NCI-H345 treated with DMSO at 0.1 percent for 48 hours (cell line): ENCODE measurements around the gene ANKLE1.
A peak's percentile ranks its signal among the peaks of the same experiment; 100 is the strongest.
"Not testable (repeated sequence)": the region's sequence is repeated elsewhere in the genome, so short reads cannot be mapped to it uniquely, and the experiment has no call there.

Experiments used
- DNase-seq: peaks from one replicate; lab custom pipeline; 2025; ENCODE audit not compliant: unreplicated experiment; lab: John Stamatoyannopoulos, UW

ANKLE1 gene

GRCh38 chr19:17246681-17247425 lies 34.8 kb upstream of the ANKLE1 start:
- DNase-seq = no peak

DNA sequence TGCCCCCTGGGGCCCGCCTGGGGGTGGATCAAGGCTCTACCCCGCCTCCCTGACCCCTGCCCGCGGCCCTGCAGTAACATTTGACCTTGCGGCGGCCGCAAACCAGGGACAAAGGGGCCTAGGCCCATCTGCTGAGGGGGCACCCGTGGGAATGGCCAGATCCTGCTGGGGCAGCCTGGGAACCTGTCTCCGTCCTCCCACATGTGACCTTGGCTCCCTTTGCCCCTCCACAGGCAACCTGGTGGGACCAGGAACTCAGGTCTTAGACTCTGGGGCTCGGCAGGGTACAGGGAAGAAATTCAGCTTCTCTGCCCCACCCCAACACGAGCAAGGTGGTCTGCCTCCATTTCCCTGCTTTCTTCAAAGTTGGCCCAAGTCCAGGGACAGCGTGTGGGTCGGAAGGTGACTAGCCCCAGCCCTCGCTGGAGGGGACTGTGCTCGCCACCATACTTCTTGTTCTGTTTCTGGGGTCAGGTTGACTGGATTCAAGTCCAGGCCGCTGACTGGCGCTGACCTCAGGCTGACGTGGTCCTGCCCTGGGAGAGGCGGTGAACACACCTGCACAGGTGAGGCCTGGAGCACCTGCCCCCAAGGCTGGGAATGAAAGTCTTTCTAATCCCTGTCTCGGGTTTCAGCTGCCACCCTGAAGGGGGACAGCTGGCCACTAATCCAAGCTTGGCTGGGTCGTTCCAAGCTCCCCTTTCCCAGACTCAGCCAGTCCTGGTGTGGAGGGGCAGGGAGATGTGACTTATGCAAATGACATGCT lies 33.5 kb upstream of the ANKLE1 start:
- DNase-seq = no peak

DNA sequence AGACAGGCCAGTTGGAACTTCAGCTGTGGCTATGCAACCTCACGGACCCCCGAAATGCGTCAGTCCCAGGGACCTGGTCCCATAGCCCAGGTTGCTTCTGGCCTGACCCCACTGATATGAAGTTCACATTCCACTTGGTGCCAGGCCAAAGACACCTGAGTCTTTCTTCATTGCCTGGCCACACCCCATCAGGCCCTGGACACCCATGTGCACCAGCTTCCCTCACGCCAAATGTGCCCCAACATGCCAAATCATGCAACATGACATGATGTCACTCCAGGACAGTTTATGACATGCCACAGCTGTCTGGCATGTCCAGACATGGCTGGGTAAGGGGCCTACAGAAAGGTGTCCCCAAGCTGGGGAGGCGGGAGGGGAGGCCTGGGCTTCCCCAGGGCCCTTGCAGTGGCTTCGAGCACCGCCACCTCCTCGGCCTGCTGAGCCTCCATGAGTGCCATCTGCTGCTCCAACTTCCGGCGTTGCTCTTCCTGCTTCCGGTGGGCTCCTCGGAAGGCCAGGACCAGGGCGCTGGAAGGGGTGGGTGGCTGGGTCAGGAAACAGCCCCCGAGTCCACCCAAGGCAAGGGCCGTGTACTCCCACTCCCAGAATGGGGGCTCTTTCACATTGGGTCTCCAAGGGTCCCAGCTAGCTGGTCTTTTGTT lies 31.7 kb upstream of the ANKLE1 start:
- no peak for DNase-seq

DNA sequence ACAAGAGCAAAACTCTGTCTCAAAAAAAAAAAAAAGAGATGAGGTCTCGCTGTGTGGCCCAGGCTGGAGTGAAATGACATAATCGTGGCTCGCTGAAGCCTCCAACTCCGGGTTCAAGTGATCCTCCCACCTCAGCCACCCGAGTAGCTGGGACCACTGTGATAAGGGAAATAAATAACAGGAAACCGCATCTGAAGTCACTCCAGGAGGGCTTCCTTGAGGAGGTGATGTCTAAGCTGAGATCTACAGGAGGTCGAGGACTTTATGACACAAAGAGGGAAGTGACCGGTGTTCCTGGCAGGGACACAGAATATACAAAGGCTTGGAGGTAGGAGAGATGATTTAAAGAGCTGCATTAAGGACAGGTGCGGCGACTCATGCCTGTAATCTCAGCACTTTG lies 27.1 kb upstream of the ANKLE1 start:
- DNase-seq = no peak

DNA sequence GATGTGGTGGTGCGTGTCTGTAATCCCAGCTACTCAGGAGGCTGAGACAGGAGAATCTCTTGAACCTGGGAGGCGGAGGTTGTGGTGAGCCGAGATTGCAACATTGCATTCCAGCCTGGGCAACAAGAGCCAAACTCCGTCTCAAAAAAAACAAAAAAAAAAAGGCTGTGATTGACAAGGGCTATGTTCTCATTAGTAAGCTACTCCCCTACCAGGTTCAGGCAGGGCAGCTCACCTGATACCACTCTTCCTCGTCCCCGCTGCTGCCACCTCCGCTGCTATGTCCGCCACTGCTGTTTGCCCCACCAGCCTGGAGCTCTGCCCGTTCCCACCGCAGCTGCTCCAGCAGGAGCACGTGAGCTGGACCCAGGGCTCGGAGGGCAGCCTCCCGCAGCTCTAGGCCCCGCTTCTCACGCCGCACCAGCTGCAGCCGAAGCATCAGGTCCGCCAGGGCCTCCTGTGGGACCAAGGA lies 26.5 kb upstream of the ANKLE1 start:
- DNase-seq = no peak

DNA sequence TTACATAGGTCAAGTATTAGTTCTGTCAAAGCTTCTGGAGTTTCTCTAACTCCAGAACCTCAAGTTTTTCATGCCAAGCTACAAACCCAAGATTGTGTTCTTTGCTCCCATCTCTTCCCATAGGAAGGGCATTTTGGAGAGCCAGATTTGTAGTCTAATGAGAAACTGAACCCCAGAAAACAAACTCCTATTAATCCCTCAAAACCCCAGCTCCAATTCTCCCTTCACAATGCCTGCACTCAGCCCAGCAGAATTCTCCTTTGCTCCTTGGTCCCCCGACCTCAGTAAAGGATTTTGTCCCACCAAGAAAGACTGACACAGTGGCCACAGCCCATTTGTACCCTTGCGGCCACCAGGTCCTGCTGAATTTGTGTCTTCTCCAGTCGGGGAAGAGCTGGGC lies 25.6 kb upstream of the ANKLE1 start:
- no peak for DNase-seq

DNA sequence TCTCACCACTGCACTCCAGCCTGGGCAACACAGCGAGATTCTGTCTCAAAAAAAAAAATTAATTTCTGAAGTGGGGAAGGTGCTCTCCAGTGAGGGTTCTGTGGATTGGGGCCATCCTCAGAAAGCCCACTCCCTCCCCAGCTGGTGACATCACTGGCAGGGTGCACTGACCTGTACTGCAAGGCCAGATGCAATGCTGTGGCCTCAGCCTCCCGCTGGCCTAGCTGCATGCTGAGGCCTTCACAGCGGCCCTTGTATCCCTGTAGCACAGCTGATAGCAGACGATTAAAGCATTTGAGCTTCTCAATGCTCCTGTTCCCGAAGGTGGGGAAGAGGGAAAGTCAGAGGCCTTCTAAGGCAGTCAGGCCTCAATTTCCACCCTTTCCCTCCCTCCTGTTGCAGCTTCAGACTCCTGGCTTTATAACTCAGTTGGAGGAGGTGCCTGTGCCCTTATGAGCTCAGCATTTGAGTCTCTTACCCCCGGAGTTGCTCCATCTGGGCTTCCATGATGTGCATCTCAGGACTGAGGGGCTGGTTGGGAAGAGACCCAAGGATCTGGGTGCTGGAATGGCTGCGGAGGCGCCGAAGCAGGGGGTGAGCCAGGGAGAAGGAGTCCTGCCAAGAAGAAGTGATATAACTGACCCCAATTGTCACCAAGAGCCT lies 22.5 kb upstream of the ANKLE1 start:
- no peak for DNase-seq

- DNase-seq = no peak
These were observed 21.8 kb upstream of the ANKLE1 start for GRCh38 chr19:17259934-17260333.

DNA sequence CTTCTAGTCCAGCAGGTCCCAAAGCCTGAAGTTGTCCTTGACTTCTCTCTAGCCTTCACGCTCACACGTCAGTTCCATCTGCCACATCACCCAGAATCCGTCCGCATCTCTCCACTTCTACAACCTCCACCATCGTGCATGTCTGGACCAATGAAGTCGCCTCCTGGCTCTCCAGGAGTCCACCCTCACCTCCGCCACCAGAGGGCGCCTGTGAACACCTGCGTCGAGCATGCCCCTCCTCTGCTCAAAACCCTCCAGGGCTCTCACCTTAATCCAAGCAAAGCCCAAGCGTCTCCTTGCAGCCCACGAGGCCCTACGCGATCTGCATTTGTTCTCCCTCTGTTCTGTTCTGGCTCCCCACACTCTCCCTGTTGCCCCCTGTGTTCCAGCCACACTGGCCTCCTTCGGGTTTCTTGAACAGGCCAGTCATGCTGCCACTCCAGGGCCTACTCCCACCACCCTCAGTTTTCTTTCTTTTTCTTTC lies 20.8 kb upstream of the ANKLE1 start:
- DNase-seq = peak; percentile 31

GRCh38 chr19:17262557-17262956 lies 19.1 kb upstream of the ANKLE1 start:
- no peak for DNase-seq

- DNase-seq = no peak
These were observed 17.7 kb upstream of the ANKLE1 start for GRCh38 chr19:17263712-17264640.

DNA sequence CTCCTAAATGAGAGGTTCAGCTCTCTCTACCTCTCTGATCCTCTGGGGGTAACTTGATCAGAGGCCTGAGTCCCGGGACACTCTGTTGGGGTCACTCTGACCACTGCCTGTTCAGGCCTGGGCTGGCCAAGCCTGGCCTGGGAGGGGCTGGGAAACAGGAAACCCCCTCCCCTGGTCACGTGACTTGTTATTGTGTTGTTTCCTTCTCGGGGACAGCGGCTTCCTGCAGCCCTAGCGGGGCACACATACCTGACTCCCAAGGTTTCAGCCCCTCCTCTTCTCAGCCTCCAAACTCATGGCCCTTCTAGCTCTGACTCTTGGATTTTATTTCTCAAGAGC lies 17.1 kb upstream of the ANKLE1 start, which contains the start of gene USHBP1:
USHBP1 (minus strand) TSS at position 105 of the 339 bp plus-strand sequence. CDS start 446 bp downstream, outside the sequence.
- no peak for DNase-seq

- no peak for DNase-seq
These were observed 15.7 kb upstream of the ANKLE1 start for GRCh38 chr19:17266026-17266425.

DNA sequence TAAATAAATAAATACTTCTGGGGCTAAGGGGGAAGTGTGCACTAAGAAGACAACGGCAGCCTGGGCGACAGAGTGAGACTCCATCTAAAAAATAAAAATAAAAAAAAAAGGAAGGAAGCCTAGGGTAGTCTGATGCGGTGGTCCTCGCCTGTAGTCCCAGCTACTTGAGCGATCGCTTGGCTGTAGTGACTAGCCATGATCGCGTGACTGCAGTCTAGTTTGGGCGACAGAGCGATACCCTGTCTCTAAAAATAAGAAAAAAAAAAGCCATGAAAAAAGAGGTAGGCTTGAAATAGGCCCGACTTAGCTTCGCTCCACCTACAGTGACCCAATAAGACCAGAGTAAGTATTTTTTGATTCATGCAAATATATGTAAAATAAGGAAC lies 15.1 kb upstream of the ANKLE1 start:
- no peak for DNase-seq

- peak; percentile 85 for DNase-seq
These were observed 14.5 kb upstream of the ANKLE1 start, which contains the start of gene BABAM1 for GRCh38 chr19:17266975-17267788. TSS of gene BABAM1 (plus strand) at chr19:17267443. CDS start at chr19:17268807, 1,364 bp downstream.

DNA sequence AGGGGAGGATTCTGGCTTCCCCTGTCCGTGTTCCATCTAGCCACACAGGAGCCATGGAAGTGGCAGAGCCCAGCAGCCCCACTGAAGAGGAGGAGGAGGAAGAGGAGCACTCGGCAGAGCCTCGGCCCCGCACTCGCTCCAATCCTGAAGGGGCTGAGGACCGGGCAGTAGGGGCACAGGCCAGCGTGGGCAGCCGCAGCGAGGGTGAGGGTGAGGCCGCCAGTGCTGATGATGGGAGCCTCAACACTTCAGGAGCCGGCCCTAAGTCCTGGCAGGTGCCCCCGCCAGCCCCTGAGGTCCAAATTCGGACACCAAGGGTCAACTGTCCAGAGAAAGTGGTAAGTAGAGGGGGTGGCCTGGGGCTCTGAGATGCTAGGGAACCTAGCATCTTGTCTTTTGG lies 12.9 kb upstream of the ANKLE1 start:
- no peak for DNase-seq

DNA sequence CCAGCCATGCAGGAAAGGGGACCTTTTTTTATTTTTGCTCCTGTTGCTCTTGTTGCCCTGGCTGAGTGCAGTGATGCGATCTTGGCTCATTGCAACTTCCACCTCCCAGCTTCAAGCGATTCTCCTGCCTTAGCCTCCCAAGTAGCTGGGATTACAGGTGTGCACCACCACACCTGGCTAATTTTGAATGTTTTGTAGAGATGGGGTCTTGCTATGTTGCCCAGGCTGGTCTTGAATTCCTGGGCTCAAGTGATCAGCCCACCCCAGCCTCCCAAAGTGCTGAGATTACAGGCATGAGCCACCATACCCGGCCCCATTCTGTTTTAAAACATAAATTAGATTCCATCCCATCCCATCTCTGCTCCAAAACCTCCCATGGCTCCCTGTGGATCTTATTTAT lies 6.8 kb upstream of the ANKLE1 start:
- DNase-seq = not testable (repeated sequence)

- no peak for DNase-seq
These were observed 6.1 kb upstream of the ANKLE1 start for GRCh38 chr19:17275441-17276175.
